HEK293 (cell line): Measurements from ENCODE around the gene COL4A1.

Source experiments
- CTCF ChIA-PET: fragments of 350-600 bp; formaldehyde crosslinking; extraction: SDS; loops from one replicate; lab custom pipeline; 2021; ENCODE audit warnings: antibody characterized with exemption; lab: Yijun Ruan, JAX
- POLR2A ChIA-PET: fragments of 300-600 bp; formaldehyde crosslinking; extraction: SDS; loops from one replicate; lab custom pipeline; 2020; ENCODE audit warnings: antibody characterized with exemption, inconsistent platforms; lab: Yijun Ruan, JAX
- H3K27ac ChIP-seq: fragments of 200-500 bp; sonication (Bioruptor generic); 2 replicates; pipeline ENCODE4 v1.5.1; 2014; ENCODE audit warnings: low read depth, low read length, control low read depth, inconsistent platforms; ENCODE audit errors: extremely low read depth
- H3K36me3 ChIP-seq, 2 experiments: fragments of 200-500 bp in 1 of 2; sonication (Bioruptor generic) in 1 of 2; 1 replicate in 1 of 2; 2 replicates in 1 of 2; pipeline ENCODE4 v1.5.1; 2014 to 2017; ENCODE audit warnings: inconsistent platforms in 2 of 2, low read length in 2 of 2; ENCODE audit not compliant: control insufficient read depth in 2 of 2, insufficient read depth in 1 of 2
- H3K4me1 ChIP-seq: fragments of 200-500 bp; sonication (Bioruptor generic); 2 replicates; pipeline ENCODE4 v1.5.1; 2014; ENCODE audit warnings: mild to moderate bottlenecking, low read length, inconsistent platforms; ENCODE audit not compliant: control insufficient read depth, insufficient read depth
- H3K4me3 ChIP-seq: 2 replicates; pipeline ENCODE4 v1.5.1; 2011; ENCODE audit warnings: low read depth, mild to moderate bottlenecking, control low read depth, low read length, moderate library complexity
- H3K9me3 ChIP-seq: fragments of 200-500 bp; sonication (Bioruptor generic); 2 replicates; pipeline ENCODE4 v1.5.1; 2014; ENCODE audit warnings: low read depth, low read length, inconsistent platforms; ENCODE audit not compliant: control insufficient read depth, insufficient read depth
- FEZF1 ChIP-seq: fragments of 450-650 bp; formaldehyde crosslinking; IDR thresholded peaks from 2 replicates; pipeline ENCODE4 v1.5.1; 2016; ENCODE audit warnings: missing biosample characterization, missing genetic modification characterization
- HOXA7 ChIP-seq: sonication (generic); formaldehyde crosslinking; IDR thresholded peaks from 2 replicates; pipeline ENCODE4 v1.8.1; 2022; ENCODE audit warnings: missing genetic modification reagents, borderline replicate concordance
- IKZF3 ChIP-seq: fragments of 450-650 bp; IDR thresholded peaks from 2 replicates; pipeline ENCODE4 v1.5.0; 2018; ENCODE audit warnings: missing biosample characterization, mild to moderate bottlenecking, missing genetic modification characterization, moderate library complexity
- YY2 ChIP-seq: fragments of 450-650 bp; formaldehyde crosslinking; IDR thresholded peaks from 2 replicates; pipeline ENCODE4 v1.5.1; 2016; ENCODE audit warnings: missing biosample characterization, missing genetic modification characterization
- ZBTB49 ChIP-seq: fragments of 450-650 bp; formaldehyde crosslinking; IDR thresholded peaks from 2 replicates; pipeline ENCODE4 v1.5.1; 2016; ENCODE audit warnings: missing biosample characterization, missing genetic modification characterization, low read depth
- ZNF202 ChIP-seq: fragments of 450-650 bp; formaldehyde crosslinking; IDR thresholded peaks from 2 replicates; pipeline ENCODE4 v1.5.1; 2016; ENCODE audit warnings: missing biosample characterization, missing genetic modification characterization, borderline replicate concordance
- ZNF239 ChIP-seq: fragments of 450-650 bp; formaldehyde crosslinking; IDR thresholded peaks from 2 replicates; pipeline ENCODE4 v1.5.1; 2016; ENCODE audit warnings: missing biosample characterization, missing genetic modification characterization
- ZNF248 ChIP-seq: fragments of 450-650 bp; formaldehyde crosslinking; IDR thresholded peaks from 2 replicates; pipeline ENCODE4 v1.5.1; 2017; ENCODE audit warnings: missing biosample characterization, missing genetic modification characterization
- ZNF335 ChIP-seq: fragments of 450-650 bp; formaldehyde crosslinking; conservative IDR thresholded peaks from 2 replicates; pipeline ENCODE4 v1.5.1; 2016; ENCODE audit warnings: missing biosample characterization, missing genetic modification characterization
- ZNF350 ChIP-seq: fragments of 450-650 bp; formaldehyde crosslinking; IDR thresholded peaks from 2 replicates; pipeline ENCODE4 v1.5.0; 2017; ENCODE audit warnings: missing biosample characterization, mild to moderate bottlenecking, missing genetic modification characterization
- ZNF404 ChIP-seq: fragments of 450-650 bp; formaldehyde crosslinking; IDR thresholded peaks from 2 replicates; pipeline ENCODE4 v1.5.1; 2017; ENCODE audit warnings: missing biosample characterization, missing genetic modification characterization
- ZNF521 ChIP-seq: fragments of 450-650 bp; formaldehyde crosslinking; IDR thresholded peaks from 2 replicates; pipeline ENCODE4 v1.5.1; 2017; ENCODE audit warnings: missing biosample characterization, mild to moderate bottlenecking, missing genetic modification characterization
- ZNF530 ChIP-seq: fragments of 450-650 bp; formaldehyde crosslinking; IDR thresholded peaks from 2 replicates; pipeline ENCODE4 v1.5.1; 2016; ENCODE audit warnings: low read depth, missing biosample characterization, missing genetic modification characterization
- ZNF549 ChIP-seq: fragments of 450-650 bp; IDR thresholded peaks from 2 replicates; pipeline ENCODE4 v1.5.1; 2018; ENCODE audit warnings: missing biosample characterization, missing genetic modification characterization, mild to moderate bottlenecking, inconsistent platforms, moderate library complexity
- ZNF596 ChIP-seq: fragments of 450-650 bp; IDR thresholded peaks from 2 replicates; pipeline ENCODE4 v1.5.0; 2018; ENCODE audit warnings: missing biosample characterization, mild to moderate bottlenecking, missing genetic modification characterization, moderate library complexity
- ZNF600 ChIP-seq: fragments of 450-650 bp; formaldehyde crosslinking; IDR thresholded peaks from 2 replicates; pipeline ENCODE4 v1.5.1; 2016; ENCODE audit warnings: missing biosample characterization, missing genetic modification characterization
- ZNF692 ChIP-seq: fragments of 450-650 bp; formaldehyde crosslinking; IDR thresholded peaks from 2 replicates; pipeline ENCODE4 v1.5.1; 2016; ENCODE audit warnings: missing biosample characterization, missing genetic modification characterization
- ZNF792 ChIP-seq: fragments of 450-650 bp; formaldehyde crosslinking; IDR thresholded peaks from 2 replicates; pipeline ENCODE4 v1.5.1; 2016; ENCODE audit warnings: missing biosample characterization, missing genetic modification characterization
- ZSCAN16 ChIP-seq: fragments of 450-650 bp; formaldehyde crosslinking; IDR thresholded peaks from 2 replicates; pipeline ENCODE4 v1.5.1; 2016; ENCODE audit warnings: missing biosample characterization, missing genetic modification characterization
- TF ChIP-seq, protein P1 (sequence below): fragments of 450-650 bp; formaldehyde crosslinking; IDR thresholded peaks from 2 replicates; pipeline ENCODE4 v1.5.1; 2016; ENCODE audit warnings: missing biosample characterization, missing genetic modification characterization
- TF ChIP-seq, protein P2 (sequence below): fragments of 450-650 bp; formaldehyde crosslinking; IDR thresholded peaks from 2 replicates; pipeline ENCODE4 v1.5.1; 2016; ENCODE audit warnings: missing biosample characterization, missing genetic modification characterization
- TF ChIP-seq, protein P3 (sequence below): fragments of 450-650 bp; IDR thresholded peaks from 2 replicates; pipeline ENCODE4 v1.5.1; 2018; ENCODE audit warnings: missing biosample characterization, mild to moderate bottlenecking, missing genetic modification characterization
- TF ChIP-seq, protein P4 (sequence below): fragments of 450-650 bp; formaldehyde crosslinking; IDR thresholded peaks from 2 replicates; pipeline ENCODE4 v1.5.1; 2017; ENCODE audit warnings: missing biosample characterization, missing genetic modification characterization

The COL4A1 gene

DNA sequence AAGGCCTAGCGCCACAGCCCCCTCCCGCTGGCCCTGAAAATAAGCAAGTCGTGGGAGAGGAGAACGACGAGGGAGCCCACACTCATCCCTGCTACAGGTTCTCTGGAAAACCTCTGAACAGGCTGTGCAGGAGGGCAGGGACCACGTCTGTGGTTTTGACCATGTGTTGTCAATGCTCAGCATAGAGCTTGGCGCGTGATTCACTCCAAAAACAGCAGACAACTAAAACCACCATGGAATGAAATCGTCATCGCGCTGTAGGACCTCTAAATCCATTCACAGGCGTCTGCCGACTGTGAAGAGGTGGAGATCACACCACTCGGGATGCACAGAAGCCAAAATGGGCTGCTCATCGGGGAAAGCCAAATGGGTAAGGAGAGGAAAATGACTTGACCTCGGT, 121.3 kb downstream of the COL4A1 start (continued):
- TF ChIP-seq, protein P1, sequence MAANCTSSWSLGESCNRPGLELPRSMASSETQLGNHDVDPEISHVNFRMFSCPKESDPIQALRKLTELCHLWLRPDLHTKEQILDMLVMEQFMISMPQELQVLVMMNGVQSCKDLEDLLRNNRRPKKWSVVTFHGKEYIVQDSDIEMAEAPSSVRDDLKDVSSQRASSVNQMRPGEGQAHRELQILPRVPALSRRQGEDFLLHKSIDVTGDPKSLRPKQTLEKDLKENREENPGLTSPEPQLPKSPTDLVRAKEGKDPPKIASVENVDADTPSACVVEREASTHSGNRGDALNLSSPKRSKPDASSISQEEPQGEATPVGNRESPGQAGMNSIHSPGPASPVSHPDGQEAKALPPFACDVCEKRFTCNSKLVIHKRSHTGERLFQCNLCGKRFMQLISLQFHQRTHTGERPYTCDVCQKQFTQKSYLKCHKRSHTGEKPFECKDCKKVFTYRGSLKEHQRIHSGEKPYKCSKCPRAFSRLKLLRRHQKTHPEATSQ (tag by site-specific recombination), result no peak
- TF ChIP-seq ZNF792 (tag by site-specific recombination), result no peak
- TF ChIP-seq, protein P2, sequence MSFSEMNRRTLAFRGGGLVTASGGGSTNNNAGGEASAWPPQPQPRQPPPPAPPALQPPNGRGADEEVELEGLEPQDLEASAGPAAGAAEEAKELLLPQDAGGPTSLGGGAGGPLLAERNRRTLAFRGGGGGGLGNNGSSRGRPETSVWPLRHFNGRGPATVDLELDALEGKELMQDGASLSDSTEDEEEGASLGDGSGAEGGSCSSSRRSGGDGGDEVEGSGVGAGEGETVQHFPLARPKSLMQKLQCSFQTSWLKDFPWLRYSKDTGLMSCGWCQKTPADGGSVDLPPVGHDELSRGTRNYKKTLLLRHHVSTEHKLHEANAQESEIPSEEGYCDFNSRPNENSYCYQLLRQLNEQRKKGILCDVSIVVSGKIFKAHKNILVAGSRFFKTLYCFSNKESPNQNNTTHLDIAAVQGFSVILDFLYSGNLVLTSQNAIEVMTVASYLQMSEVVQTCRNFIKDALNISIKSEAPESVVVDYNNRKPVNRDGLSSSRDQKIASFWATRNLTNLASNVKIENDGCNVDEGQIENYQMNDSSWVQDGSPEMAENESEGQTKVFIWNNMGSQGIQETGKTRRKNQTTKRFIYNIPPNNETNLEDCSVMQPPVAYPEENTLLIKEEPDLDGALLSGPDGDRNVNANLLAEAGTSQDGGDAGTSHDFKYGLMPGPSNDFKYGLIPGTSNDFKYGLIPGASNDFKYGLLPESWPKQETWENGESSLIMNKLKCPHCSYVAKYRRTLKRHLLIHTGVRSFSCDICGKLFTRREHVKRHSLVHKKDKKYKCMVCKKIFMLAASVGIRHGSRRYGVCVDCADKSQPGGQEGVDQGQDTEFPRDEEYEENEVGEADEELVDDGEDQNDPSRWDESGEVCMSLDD, result no peak
- TF ChIP-seq ZNF600 (tag by site-specific recombination), result no peak
- no peak for TF ChIP-seq IKZF3
- no peak for TF ChIP-seq ZNF335 (tag by site-specific recombination)
- TF ChIP-seq, all 188 proteins: peak for 0

GRCh38 chr13:110183910-110184309, 123.0 kb downstream of the COL4A1 start:
- ChIA-PET POLR2A (no interaction called here), CTCF (no interaction called here)
- Histone ChIP-seq H3K27ac (no peak overlapping the region), H3K9me3 (no peaks in the 10 kb centered on the region), H3K36me3 (peaks cover 0 to 11% of the 10 kb centered on the region in 2 experiments; a peak in 1 of 3 replicates), H3K4me1 (peaks cover 5% of the 10 kb centered on the region; the same call in 1 of the 2 replicates), H3K4me3 (no peak overlapping the region)
- no peak for TF ChIP-seq ZNF521 (tag by site-specific recombination)
- TF ChIP-seq, protein P3, sequence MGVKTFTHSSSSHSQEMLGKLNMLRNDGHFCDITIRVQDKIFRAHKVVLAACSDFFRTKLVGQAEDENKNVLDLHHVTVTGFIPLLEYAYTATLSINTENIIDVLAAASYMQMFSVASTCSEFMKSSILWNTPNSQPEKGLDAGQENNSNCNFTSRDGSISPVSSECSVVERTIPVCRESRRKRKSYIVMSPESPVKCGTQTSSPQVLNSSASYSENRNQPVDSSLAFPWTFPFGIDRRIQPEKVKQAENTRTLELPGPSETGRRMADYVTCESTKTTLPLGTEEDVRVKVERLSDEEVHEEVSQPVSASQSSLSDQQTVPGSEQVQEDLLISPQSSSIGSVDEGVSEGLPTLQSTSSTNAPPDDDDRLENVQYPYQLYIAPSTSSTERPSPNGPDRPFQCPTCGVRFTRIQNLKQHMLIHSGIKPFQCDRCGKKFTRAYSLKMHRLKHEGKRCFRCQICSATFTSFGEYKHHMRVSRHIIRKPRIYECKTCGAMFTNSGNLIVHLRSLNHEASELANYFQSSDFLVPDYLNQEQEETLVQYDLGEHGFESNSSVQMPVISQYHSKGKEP (tag by site-specific recombination), result no peak
- TF ChIP-seq ZNF202 (tag by site-specific recombination), result no peak
- TF ChIP-seq, protein P4, sequence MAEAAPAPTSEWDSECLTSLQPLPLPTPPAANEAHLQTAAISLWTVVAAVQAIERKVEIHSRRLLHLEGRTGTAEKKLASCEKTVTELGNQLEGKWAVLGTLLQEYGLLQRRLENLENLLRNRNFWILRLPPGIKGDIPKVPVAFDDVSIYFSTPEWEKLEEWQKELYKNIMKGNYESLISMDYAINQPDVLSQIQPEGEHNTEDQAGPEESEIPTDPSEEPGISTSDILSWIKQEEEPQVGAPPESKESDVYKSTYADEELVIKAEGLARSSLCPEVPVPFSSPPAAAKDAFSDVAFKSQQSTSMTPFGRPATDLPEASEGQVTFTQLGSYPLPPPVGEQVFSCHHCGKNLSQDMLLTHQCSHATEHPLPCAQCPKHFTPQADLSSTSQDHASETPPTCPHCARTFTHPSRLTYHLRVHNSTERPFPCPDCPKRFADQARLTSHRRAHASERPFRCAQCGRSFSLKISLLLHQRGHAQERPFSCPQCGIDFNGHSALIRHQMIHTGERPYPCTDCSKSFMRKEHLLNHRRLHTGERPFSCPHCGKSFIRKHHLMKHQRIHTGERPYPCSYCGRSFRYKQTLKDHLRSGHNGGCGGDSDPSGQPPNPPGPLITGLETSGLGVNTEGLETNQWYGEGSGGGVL (tag by site-specific recombination), result no peak
- no peak for TF ChIP-seq ZNF596
- TF ChIP-seq ZSCAN16 (tag by site-specific recombination), result no peak
- no peak for TF ChIP-seq FEZF1 (tag by site-specific recombination)
- no peak for TF ChIP-seq ZNF792 (tag by site-specific recombination)
- TF ChIP-seq ZNF549 (tag by site-specific recombination), result no peak
- no peak for TF ChIP-seq ZNF692 (tag by site-specific recombination)
- TF ChIP-seq ZBTB49, result no peak
- TF ChIP-seq ZNF530 (tag by site-specific recombination), result no peak
- TF ChIP-seq YY2, result no peak
- no peak for TF ChIP-seq HOXA7 (CRISPR knock-in tag)
- TF ChIP-seq ZNF350, result no peak
- no peak for TF ChIP-seq ZNF404 (tag by site-specific recombination)
- TF ChIP-seq ZNF239 (tag by site-specific recombination), result no peak
- no peak for TF ChIP-seq ZNF248
